IMR-90 (cell line): Measurements from ENCODE around the gene GRB10. TPM values are rescaled to one million over a fixed set of nuclear protein-coding genes. Genes with fewer than 3 reads are reported as not detected.

Experiments
- ATAC-seq: fragments of 200-7000 bp; cut with Tn5 transposase; 2 replicates; pipeline ENCODE4 v1.9.1; 2020; ENCODE audit warnings: low read depth, mild to moderate bottlenecking, moderate library complexity
- BruUV-seq: library from RNA; stranded (reverse); fragments of 400-500 nt; replicated peaks from 2 replicates; lab custom pipeline; 2021; lab: Mats Ljungman, UMichigan
- CTCF ChIA-PET: fragments of 300-600 bp; formaldehyde crosslinking; extraction: SDS; loops from one replicate; lab custom pipeline; 2021; ENCODE audit warnings: antibody characterized with exemption; lab: Yijun Ruan, JAX
- POLR2A ChIA-PET: fragments of 300-600 bp; sonication (Branson Sonifier 250); formaldehyde crosslinking; loops from one replicate; lab custom pipeline; 2022; ENCODE audit warnings: antibody characterized with exemption; ENCODE audit not compliant: unreplicated experiment; lab: Charles Lee
- DNase-seq: peaks from one replicate; pipeline ENCODE4 v3.0.0; 2013
- H2AFZ ChIP-seq: replicated peaks from 2 replicates; pipeline ENCODE3; 2013; ENCODE audit warnings: low read length, mild to moderate bottlenecking; ENCODE audit not compliant: poor library complexity
- H2AK5ac ChIP-seq: 2 replicates; pipeline ENCODE4 v1.6.1; 2013; ENCODE audit warnings: low read depth, low read length, inconsistent platforms
- H2AK9ac ChIP-seq: replicated peaks from 2 replicates; pipeline ENCODE3; 2013; ENCODE audit warnings: mild to moderate bottlenecking, low read depth, low read length, moderate library complexity; ENCODE audit not compliant: poor library complexity
- H2BK120ac ChIP-seq: 2 replicates; pipeline ENCODE4 v1.6.1; 2013; ENCODE audit warnings: low read depth, low read length, inconsistent platforms
- H2BK15ac ChIP-seq: 3 replicates; pipeline ENCODE4 v1.6.1; 2013; ENCODE audit warnings: low read depth, low read length, inconsistent platforms
- H2BK20ac ChIP-seq: 2 replicates; pipeline ENCODE4 v1.6.1; 2013; ENCODE audit warnings: low read depth, mild to moderate bottlenecking, inconsistent platforms, low read length, moderate library complexity
- H2BK5ac ChIP-seq: 2 replicates; pipeline ENCODE4 v1.6.1; 2013; ENCODE audit warnings: mild to moderate bottlenecking, low read depth, low read length, inconsistent platforms; ENCODE audit not compliant: poor library complexity, severe bottlenecking
- H3K14ac ChIP-seq: replicated peaks from 2 replicates; pipeline ENCODE4 v1.6.1; 2013; ENCODE audit warnings: low read depth, low read length, inconsistent platforms
- H3K18ac ChIP-seq: 2 replicates; pipeline ENCODE4 v1.6.1; 2013; ENCODE audit warnings: low read depth, low read length, control low read depth
- H3K23ac ChIP-seq: 2 replicates; pipeline ENCODE4 v1.6.1; 2013; ENCODE audit warnings: low read depth, low read length, inconsistent platforms
- H3K27ac ChIP-seq: 2 replicates; pipeline ENCODE4 v1.5.1; 2013; ENCODE audit warnings: mild to moderate bottlenecking, control low read depth, low read length; ENCODE audit not compliant: insufficient read depth
- H3K27me3 ChIP-seq: 2 replicates; pipeline ENCODE4 v1.6.1; 2013; ENCODE audit warnings: low read length; ENCODE audit not compliant: control insufficient read depth, insufficient read depth
- H3K36me3 ChIP-seq: 2 replicates; pipeline ENCODE4 v1.6.1; 2013; ENCODE audit warnings: low read length, mixed read lengths; ENCODE audit not compliant: control insufficient read depth, insufficient read depth
- H3K4ac ChIP-seq: 2 replicates; pipeline ENCODE4 v1.6.1; 2013; ENCODE audit warnings: low read depth, low read length, inconsistent platforms
- H3K4me1 ChIP-seq: 2 replicates; pipeline ENCODE4 v1.6.1; 2013; ENCODE audit warnings: low read length, mixed read lengths; ENCODE audit not compliant: control insufficient read depth, insufficient read depth
- H3K4me2 ChIP-seq: 2 replicates; pipeline ENCODE4 v1.6.1; 2013; ENCODE audit warnings: low read depth, mild to moderate bottlenecking, control low read depth, low read length, moderate library complexity
- H3K4me3 ChIP-seq: 2 replicates; pipeline ENCODE4 v1.5.1; 2013; ENCODE audit warnings: low read depth, mild to moderate bottlenecking, control low read depth, low read length, moderate library complexity; ENCODE audit not compliant: insufficient read depth
- H3K56ac ChIP-seq: 2 replicates; pipeline ENCODE4 v1.6.1; 2013; ENCODE audit warnings: low read length, inconsistent platforms; ENCODE audit not compliant: insufficient read depth; ENCODE audit errors: extremely low read depth
- H3K79me1 ChIP-seq, 2 experiments: 2 replicates each; pipeline ENCODE4 v1.6.1; 2013; ENCODE audit warnings: low read length in 2 of 2, inconsistent platforms in 1 of 2, low read depth in 1 of 2
- H3K9ac ChIP-seq: 2 replicates; pipeline ENCODE4 v1.6.1; 2013; ENCODE audit warnings: low read depth, low read length, control low read depth
- H3K9me1 ChIP-seq: 2 replicates; pipeline ENCODE4 v1.6.1; 2013; ENCODE audit warnings: low read length, inconsistent platforms; ENCODE audit not compliant: insufficient read depth
- H3K9me3 ChIP-seq: 2 replicates; pipeline ENCODE4 v1.6.1; 2013; ENCODE audit warnings: low read length; ENCODE audit not compliant: control insufficient read depth, insufficient read depth
- H4K20me1 ChIP-seq: 2 replicates; pipeline ENCODE4 v1.6.1; 2013; ENCODE audit warnings: low read length, inconsistent platforms; ENCODE audit not compliant: insufficient read depth
- H4K5ac ChIP-seq: 2 replicates; pipeline ENCODE4 v1.6.1; 2013; ENCODE audit warnings: mild to moderate bottlenecking, low read depth, low read length, control low read depth
- H4K8ac ChIP-seq, 2 experiments: 2 replicates each; pipeline ENCODE4 v1.6.1; 2013; ENCODE audit warnings: low read depth in 2 of 2, low read length in 2 of 2, control low read depth in 1 of 2, inconsistent platforms in 1 of 2
- H4K91ac ChIP-seq: 2 replicates; pipeline ENCODE4 v1.6.1; 2013; ENCODE audit warnings: low read depth, low read length, inconsistent platforms; ENCODE audit not compliant: insufficient read depth
- CEBPB ChIP-seq: IDR thresholded peaks from 2 replicates; pipeline ENCODE4 v1.6.1; 2012; ENCODE audit warnings: low read depth, low read length, improper control_type of control experiment
- MAFK ChIP-seq: IDR thresholded peaks from 2 replicates; pipeline ENCODE4 v1.6.1; 2012; ENCODE audit warnings: low read depth, low read length, improper control_type of control experiment
- dilution Hi-C: fragments of 300-500 bp; cut with HindIII; formaldehyde crosslinking; loops from one replicate; pipeline ENCODE4 v1.14.3; 2018; ENCODE audit warnings: low sequenced_read_pairs; ENCODE audit not compliant: unreplicated experiment
- in situ Hi-C: fragments of 300-500 bp; cut with MboI; formaldehyde crosslinking; loops from 3 replicates; pipeline ENCODE4 v1.14.3; 2019; ENCODE audit warnings: low sequenced_read_pairs, inconsistent platforms, mixed read lengths
- intact Hi-C: fragments of 100-400 bp; cut with micrococcal nuclease; formaldehyde crosslinking; loops from 2 replicates; pipeline ENCODE4 v1.10.0; 2022
- polyA plus RNA-seq, 3 experiments: library from polyadenylated mRNA; depleted of rRNA; stranded (reverse); fragments of >200 nt; gene quantifications; 2 replicates each; pipeline ENCODE4 v1.2.3, GENCODE V29; 2012; ENCODE audit warnings: low replicate concordance in 1 of 3
- total RNA-seq: library from RNA; depleted of rRNA; stranded (reverse); fragments of >200 nt; gene quantifications from 2 replicates; pipeline ENCODE4 v1.2.3, GENCODE V29; 2012
- TF ChIP-seq, protein P1 (sequence below): fragments of 150-350 bp; IDR thresholded peaks from 2 replicates; pipeline ENCODE4 v1.6.1; 2017; ENCODE audit warnings: mild to moderate bottlenecking, antibody characterized with exemption, low read length, low read depth

The GRB10 gene
- total and polyA plus RNA-seq, 2 of the 4 experiments (the other 2 are of a cell fraction) = 6.3 to 15.1 TPM

DNA sequence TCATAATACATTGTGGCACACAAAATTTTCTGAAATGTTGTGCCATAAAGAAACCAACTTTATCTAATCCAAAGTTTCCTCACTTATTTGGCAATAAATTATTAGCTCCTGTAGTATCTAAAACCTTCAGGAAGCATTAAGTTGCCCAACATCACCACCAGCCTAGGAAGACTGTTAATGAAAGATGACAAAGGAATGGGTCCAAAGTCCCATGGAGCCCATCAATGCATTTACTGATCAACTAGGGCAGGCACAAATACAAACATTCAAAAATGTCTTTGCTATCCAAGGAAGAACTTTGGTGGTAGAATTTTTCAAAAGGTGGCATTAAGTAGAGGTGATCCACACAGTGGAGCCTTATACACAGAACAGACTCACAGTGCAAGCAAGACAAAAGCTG lies 4.5 kb downstream of the GRB10 start:
- DNase-seq (no peak), ATAC-seq (no peak)
- Histone ChIP-seq H3K4me3 (no peak overlapping the region), H4K20me1 (peaks cover 71% of the 10 kb centered on the region), H3K9me1 (peaks cover 9% of the 10 kb centered on the region), H3K27me3 (no peaks in the 10 kb centered on the region), H2AK5ac (no peak overlapping the region), H2BK120ac (no peak overlapping the region), H4K8ac (no peak overlapping the region), H2AFZ (no peak overlapping the region), H3K56ac (no peak overlapping the region), H3K14ac (no peak overlapping the region), H3K4me1 (no peaks in the 10 kb centered on the region; the same call in 1 of the 2 replicates), H2BK15ac (no peak overlapping the region), H3K23ac (no peak overlapping the region), H2BK20ac (no peak overlapping the region), H3K27ac (no peak overlapping the region), H4K5ac (no peak overlapping the region), H3K9me3 (no peaks in the 10 kb centered on the region), H2BK5ac (no peak overlapping the region), H3K9ac (no peak overlapping the region), H3K79me1 (peaks cover 21 to 63% of the 10 kb centered on the region in 2 experiments), H3K4me2 (no peak overlapping the region), H3K4ac (no peak overlapping the region), H3K36me3 (no peaks in the 10 kb centered on the region; the same call in 1 of the 2 replicates), H4K91ac (no peak overlapping the region), H2AK9ac (no peak overlapping the region), H3K18ac (no peak overlapping the region)
- in situ Hi-C loops = loop anchor here (25.0 kb wide), 1 partner anchor 284 kb away; no protein-coding TSS in a partner anchor
- TF ChIP-seq, protein P1, sequence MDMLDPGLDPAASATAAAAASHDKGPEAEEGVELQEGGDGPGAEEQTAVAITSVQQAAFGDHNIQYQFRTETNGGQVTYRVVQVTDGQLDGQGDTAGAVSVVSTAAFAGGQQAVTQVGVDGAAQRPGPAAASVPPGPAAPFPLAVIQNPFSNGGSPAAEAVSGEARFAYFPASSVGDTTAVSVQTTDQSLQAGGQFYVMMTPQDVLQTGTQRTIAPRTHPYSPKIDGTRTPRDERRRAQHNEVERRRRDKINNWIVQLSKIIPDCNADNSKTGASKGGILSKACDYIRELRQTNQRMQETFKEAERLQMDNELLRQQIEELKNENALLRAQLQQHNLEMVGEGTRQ = no peak
- TF ChIP-seq CEBPB = no peak
- TF ChIP-seq MAFK = no peak
- ChIA-PET POLR2A (no interaction called here), CTCF (no interaction called here)
- intact Hi-C loops = no loop called here
- dilution Hi-C loops = no loop called here
- BruUV-seq = no TSS peak
